ENCODE measurements around the gene WWP2. TPM values are rescaled to one million over a fixed set of nuclear protein-coding genes. Genes with fewer than 3 reads are reported as not detected.

WWP2 gene
- total RNA-seq, 2 donors from 2014 or later: 34.8 to 78.8 TPM

- TF ChIP-seq POLR2A (IDR thresholded peaks at IDR 0.05) (no peak), CTCF (IDR thresholded peaks at IDR 0.05) (no peak)
- Histone ChIP-seq H3K27me3 (no peaks in the 10 kb centered on the region), H3K4me3 (no peak overlapping the region), H3K36me3 (replicated peaks in 1 of 2; ENCODE audit: insufficient read depth in 1 of 2, low read depth in 2 of 2) (no peaks in the 10 kb centered on the region), H3K27ac (peak overlapping the region; percentile 74 to 79 (median 78)), H3K4me1 (peaks cover 63% of the 10 kb centered on the region), H3K9me3 (no peaks in the 10 kb centered on the region)
- WGBS, 2 donors: 91 to 96% methylated on average over 2 of the region's 2 CpGs
- intact Hi-C loops (cut with DNase I): no loop called here
- peak in 2 of 4 donors; percentile 39 to 62 for DNase-seq
- ATAC-seq: no peak
These were observed 78.8 kb downstream of the WWP2 start for GRCh38 chr16:69840975-69841374.

- Histone ChIP-seq H3K9me3 (no peaks in the 10 kb centered on the region), H3K27ac (peak overlapping the region in 3 of 4 donors; percentile 32 to 47 (median 43)), H3K4me3 (no peak overlapping the region), H3K4me1 (peaks cover 53% of the 10 kb centered on the region), H3K27me3 (no peaks in the 10 kb centered on the region), H3K36me3 (replicated peaks in 1 of 2; ENCODE audit: insufficient read depth in 1 of 2, low read depth in 2 of 2) (no peaks in the 10 kb centered on the region)
- no peak for ATAC-seq
- intact Hi-C loops (cut with DNase I): no loop called here
- WGBS, 2 donors: 62 to 74% methylated on average over 8 of the region's 8 CpGs
- no peak for DNase-seq
- no peak for TF ChIP-seq POLR2A (IDR thresholded peaks at IDR 0.05)
- no peak for TF ChIP-seq CTCF (IDR thresholded peaks at IDR 0.05)
These were observed 82.3 kb downstream of the WWP2 start for GRCh38 chr16:69844441-69844840.

GRCh38 chr16:69845181-69845580, 83.0 kb downstream of the WWP2 start:
- intact Hi-C loops (cut with DNase I): no loop called here
- no peak for DNase-seq
- H3K4me1 ChIP-seq: peaks cover 48% of the 10 kb centered on the region
- H3K27me3 ChIP-seq: no peaks in the 10 kb centered on the region
- TF ChIP-seq CTCF (IDR thresholded peaks at IDR 0.05) (no peak), POLR2A (IDR thresholded peaks at IDR 0.05) (no peak)
- 88% methylated on average over 6 of the region's 6 CpGs for WGBS, 2 donors
- no peaks in the 10 kb centered on the region for H3K9me3 ChIP-seq
- H3K36me3 ChIP-seq (replicated peaks in 1 of 2; ENCODE audit: insufficient read depth in 1 of 2, low read depth in 2 of 2): no peaks in the 10 kb centered on the region
- no peak overlapping the region for H3K27ac ChIP-seq
- no peak for ATAC-seq
- no peak overlapping the region for H3K4me3 ChIP-seq

GRCh38 chr16:69847643-69848042, 85.5 kb downstream of the WWP2 start:
- 76 to 98% methylated on average over 5 of the region's 5 CpGs for WGBS, 2 donors
- intact Hi-C loops (cut with DNase I): no loop called here
- no peak for DNase-seq
- Histone ChIP-seq H3K36me3 (replicated peaks in 1 of 2; ENCODE audit: insufficient read depth in 1 of 2, low read depth in 2 of 2) (no peaks in the 10 kb centered on the region), H3K9me3 (no peaks in the 10 kb centered on the region), H3K27me3 (no peaks in the 10 kb centered on the region), H3K4me1 (peaks cover 35% of the 10 kb centered on the region), H3K4me3 (no peak overlapping the region), H3K27ac (peak overlapping the region in 3 of 4 donors; percentile 72 to 88 (median 81))
- no peak for ATAC-seq
- TF ChIP-seq CTCF (IDR thresholded peaks at IDR 0.05) (no peak), POLR2A (IDR thresholded peaks at IDR 0.05) (no peak)

All from body of pancreas (tissue), 4 donors.